ENCODE data around the gene FGF4.

The FGF4 gene

GRCh38 chr11:69746140-69746539 is 29.0 kb downstream of the FGF4 start:
- no peak for DNase-seq (ENCODE audit: low read depth, low spot score)
- no peak overlapping the region for H3K4me3 ChIP-seq (ENCODE audit: low read depth, low read length)
- in situ Hi-C loops (cut with HindIII; ENCODE audit: low sequenced_read_pairs), result no loop called here
- no peak for TF ChIP-seq CTCF (IDR thresholded peaks at IDR 0.05; ENCODE audit: low read depth, low read length)

- no peak overlapping the region for H3K4me3 ChIP-seq (ENCODE audit: low read depth, low read length)
- in situ Hi-C loops (cut with HindIII; ENCODE audit: low sequenced_read_pairs), result no loop called here
- no peak for TF ChIP-seq CTCF (IDR thresholded peaks at IDR 0.05; ENCODE audit: low read depth, low read length)
- DNase-seq (ENCODE audit: low read depth, low spot score), result no peak
Observed at GRCh38 chr11:69745201-69745600, 29.9 kb downstream of the FGF4 start.

GRCh38 chr11:69744435-69744834 is 30.7 kb downstream of the FGF4 start:
- in situ Hi-C loops (cut with HindIII; ENCODE audit: low sequenced_read_pairs), result no loop called here
- no peak overlapping the region for H3K4me3 ChIP-seq (ENCODE audit: low read depth, low read length)
- peak; percentile 71 for DNase-seq (ENCODE audit: low read depth, low spot score)
- TF ChIP-seq CTCF (IDR thresholded peaks at IDR 0.05; ENCODE audit: low read depth, low read length), result no peak

DNA sequence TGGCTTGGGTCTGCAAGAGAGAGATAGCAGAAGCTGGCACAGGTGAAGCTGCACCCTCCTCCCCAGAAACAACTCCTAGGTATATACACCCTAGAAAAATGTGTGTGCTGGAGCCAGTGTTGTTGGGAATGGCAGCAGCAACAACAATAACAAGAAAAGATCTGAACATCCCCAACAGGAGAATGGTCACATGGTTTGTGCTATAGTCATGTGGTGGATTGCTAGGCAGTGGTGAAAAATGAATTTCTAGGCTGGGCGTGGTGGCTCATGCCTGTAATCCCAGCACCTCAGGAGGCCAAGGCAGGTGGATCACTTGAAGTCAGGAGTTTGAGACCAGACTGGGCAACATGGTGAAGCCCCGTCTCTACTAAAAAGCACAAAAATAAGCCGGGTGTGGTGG is 40.3 kb downstream of the FGF4 start:
- H3K4me3 ChIP-seq (ENCODE audit: low read depth, low read length), result no peak overlapping the region
- in situ Hi-C loops (cut with HindIII; ENCODE audit: low sequenced_read_pairs), result no loop called here
- TF ChIP-seq CTCF (IDR thresholded peaks at IDR 0.05; ENCODE audit: low read depth, low read length), result no peak
- DNase-seq (ENCODE audit: low read depth, low spot score), result no peak

DNA sequence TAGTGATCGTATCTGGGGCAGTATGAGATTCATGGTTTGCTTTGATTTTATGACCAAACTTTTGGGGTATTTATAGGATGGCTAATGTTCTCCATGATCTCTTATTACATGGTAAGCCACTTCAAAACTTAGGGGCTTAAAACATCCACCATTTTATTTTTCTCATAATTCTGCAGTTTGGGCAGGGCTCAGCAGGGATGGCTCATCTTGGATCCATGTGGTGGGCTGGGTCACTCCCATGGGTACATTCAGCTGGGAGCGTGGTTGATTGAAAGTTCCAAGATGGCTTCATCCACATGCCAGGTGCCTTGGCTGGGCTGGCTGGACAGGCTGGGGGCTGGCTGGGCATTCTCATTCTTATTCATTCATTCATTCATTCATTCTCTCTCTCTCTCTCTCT is 40.8 kb downstream of the FGF4 start:
- in situ Hi-C loops (cut with HindIII; ENCODE audit: low sequenced_read_pairs), result no loop called here
- no peak overlapping the region for H3K4me3 ChIP-seq (ENCODE audit: low read depth, low read length)
- no peak for TF ChIP-seq CTCF (IDR thresholded peaks at IDR 0.05; ENCODE audit: low read depth, low read length)
- DNase-seq (ENCODE audit: low read depth, low spot score), result no peak

DNA sequence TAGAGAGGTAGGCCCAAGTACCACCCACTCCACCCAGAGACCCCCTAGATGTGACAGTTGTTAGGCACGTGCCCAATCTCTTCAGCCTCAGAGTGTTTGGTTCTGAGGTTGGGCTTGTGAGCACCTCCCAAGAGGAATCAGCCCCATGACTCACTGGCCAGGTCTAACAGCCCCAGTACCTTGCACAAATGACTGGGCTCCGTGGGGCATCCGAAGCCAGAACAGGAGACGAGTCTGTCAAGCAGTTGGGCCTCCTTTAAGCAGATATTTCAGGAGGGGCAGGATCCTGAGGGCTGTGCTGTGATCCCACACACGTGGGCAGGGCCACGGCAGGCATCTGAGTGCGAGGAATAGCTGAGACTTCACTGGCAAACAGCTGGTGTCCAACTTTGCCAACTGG is 42.2 kb downstream of the FGF4 start:
- in situ Hi-C loops (cut with HindIII; ENCODE audit: low sequenced_read_pairs), result no loop called here
- TF ChIP-seq CTCF (IDR thresholded peaks at IDR 0.05; ENCODE audit: low read depth, low read length), result no peak

DNA sequence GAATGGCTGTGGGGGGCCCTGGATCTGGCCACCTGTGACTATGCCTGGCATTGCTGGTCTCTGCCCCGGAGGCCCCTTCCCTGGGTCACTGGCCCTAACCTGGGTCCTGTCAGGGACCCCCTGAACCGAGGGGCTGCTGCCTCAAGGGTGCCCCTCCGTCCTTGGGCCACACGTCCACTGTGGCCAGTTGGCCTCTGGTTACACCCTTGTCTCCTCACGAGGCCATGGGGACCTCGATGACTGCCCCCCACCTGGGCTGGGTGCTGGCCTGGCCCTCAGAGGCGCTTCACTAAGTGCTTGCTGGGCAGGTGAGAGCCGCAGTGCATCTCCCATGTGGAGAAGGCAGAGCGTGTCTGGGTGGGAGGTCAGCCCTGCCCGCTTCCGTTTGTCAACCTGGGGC is 44.0 kb downstream of the FGF4 start:
- no peak overlapping the region for H3K4me3 ChIP-seq (ENCODE audit: low read depth, low read length)
- TF ChIP-seq CTCF (IDR thresholded peaks at IDR 0.05; ENCODE audit: low read depth, low read length), result no peak
- in situ Hi-C loops (cut with HindIII; ENCODE audit: low sequenced_read_pairs), result no loop called here
- DNase-seq (ENCODE audit: low read depth, low spot score), result no peak

More for the DNA sequence above, 42.2 kb downstream of the FGF4 start:
- no peak overlapping the region for H3K4me3 ChIP-seq (ENCODE audit: low read depth, low read length)
- no peak for DNase-seq (ENCODE audit: low read depth, low spot score)
